Measurements from ENCODE around the gene ZSWIM8. TPM values are rescaled to one million over a fixed set of nuclear protein-coding genes. Genes with fewer than 3 reads are reported as not detected.
A peak's percentile ranks its signal among the peaks of the same experiment; 100 is the strongest.

The ZSWIM8 gene
- total RNA-seq, 1 donor = 76.7 TPM

DNA sequence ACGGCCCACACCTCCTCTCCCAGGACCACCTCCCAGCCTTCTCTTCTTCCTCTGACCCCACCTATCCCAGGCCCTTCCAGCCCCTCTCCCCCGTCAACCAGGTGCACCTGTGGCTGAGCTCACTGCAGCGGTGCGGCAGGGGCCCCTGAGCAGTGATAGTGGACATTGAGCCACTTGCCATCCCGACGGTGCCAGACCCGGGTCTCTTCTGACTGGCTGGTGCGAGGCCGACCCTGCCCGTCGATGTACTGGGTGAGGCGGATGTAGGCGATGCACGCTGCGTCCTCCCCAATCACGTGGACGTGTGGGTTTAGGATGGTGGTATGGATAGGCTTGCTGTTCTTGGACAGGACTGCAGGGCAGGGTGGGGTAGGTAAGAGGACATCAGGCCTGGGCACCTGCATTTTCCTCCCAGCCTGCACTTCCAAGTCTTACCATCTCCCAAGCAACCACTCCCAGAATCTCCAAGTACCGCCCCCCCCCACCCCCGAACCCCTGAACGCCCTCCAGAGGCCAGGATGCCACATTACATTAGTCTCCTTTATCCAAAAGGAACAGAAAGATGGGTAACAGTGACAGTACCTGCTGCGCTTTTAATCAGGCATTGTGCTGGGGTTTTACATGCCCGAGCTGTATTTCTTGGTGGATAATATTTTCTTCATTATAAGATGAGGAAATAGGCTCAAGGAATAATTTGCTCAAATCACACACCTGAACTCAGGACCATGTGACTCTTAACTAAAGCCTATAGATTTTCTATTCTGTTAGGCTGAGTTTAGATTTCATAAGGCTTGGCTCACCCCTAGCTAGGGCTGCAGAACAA, 29.7 kb downstream of the ZSWIM8 start:
- H3K4me3 ChIP-seq (ENCODE audit: insufficient read depth, low read length) = no peak overlapping the region
- H2AFZ ChIP-seq (ENCODE audit: low read length) = no peak overlapping the region
- TF ChIP-seq, protein P1, sequence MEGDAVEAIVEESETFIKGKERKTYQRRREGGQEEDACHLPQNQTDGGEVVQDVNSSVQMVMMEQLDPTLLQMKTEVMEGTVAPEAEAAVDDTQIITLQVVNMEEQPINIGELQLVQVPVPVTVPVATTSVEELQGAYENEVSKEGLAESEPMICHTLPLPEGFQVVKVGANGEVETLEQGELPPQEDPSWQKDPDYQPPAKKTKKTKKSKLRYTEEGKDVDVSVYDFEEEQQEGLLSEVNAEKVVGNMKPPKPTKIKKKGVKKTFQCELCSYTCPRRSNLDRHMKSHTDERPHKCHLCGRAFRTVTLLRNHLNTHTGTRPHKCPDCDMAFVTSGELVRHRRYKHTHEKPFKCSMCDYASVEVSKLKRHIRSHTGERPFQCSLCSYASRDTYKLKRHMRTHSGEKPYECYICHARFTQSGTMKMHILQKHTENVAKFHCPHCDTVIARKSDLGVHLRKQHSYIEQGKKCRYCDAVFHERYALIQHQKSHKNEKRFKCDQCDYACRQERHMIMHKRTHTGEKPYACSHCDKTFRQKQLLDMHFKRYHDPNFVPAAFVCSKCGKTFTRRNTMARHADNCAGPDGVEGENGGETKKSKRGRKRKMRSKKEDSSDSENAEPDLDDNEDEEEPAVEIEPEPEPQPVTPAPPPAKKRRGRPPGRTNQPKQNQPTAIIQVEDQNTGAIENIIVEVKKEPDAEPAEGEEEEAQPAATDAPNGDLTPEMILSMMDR (IDR thresholded peaks at IDR 0.05; ENCODE audit: extremely low read depth, low read depth, low read length) = peak; percentile 20
- peaks cover 29% of the 10 kb centered on the region for H3K4me1 ChIP-seq (ENCODE audit: insufficient read depth, low read length)
- H3K4me2 ChIP-seq (ENCODE audit: insufficient read depth, low read length) = no peak overlapping the region
- H3K9me3 ChIP-seq (ENCODE audit: low read depth, low read length) = no peaks in the 10 kb centered on the region
- H3K27ac ChIP-seq (ENCODE audit: low read depth, low read length) = peak overlapping the region; percentile 74
- no peaks in the 10 kb centered on the region for H4K20me1 ChIP-seq (ENCODE audit: insufficient read depth, low read length)
- no peaks in the 10 kb centered on the region for H3K27me3 ChIP-seq (ENCODE audit: insufficient read depth, low read length)
- peak; percentile 90 for DNase-seq (ENCODE audit: insufficient read length, low spot score, missing footprints)
- H3K79me2 ChIP-seq (ENCODE audit: insufficient read depth, low read length) = peaks cover 10% of the 10 kb centered on the region
- H3K36me3 ChIP-seq (ENCODE audit: insufficient read depth, low read length) = peaks cover 20% of the 10 kb centered on the region

DNA sequence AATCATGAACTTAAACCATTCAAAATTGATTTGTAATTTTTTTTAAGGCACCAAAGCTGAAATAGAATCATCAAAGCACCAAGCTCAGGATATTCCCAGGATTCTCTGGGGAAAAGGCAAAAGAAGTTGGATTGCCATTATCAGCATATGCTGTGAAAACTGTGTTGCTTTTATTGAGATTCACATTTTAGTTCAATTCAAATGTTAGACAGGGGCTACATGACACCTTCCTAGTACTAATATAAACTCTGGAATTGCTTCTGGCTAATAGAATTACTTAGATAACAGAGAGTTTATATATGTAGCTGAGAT, 30.3 kb downstream of the ZSWIM8 start:
- Histone ChIP-seq H3K4me1 (ENCODE audit: insufficient read depth, low read length) (peaks cover 30% of the 10 kb centered on the region), H3K79me2 (ENCODE audit: insufficient read depth, low read length) (peaks cover 5% of the 10 kb centered on the region), H3K36me3 (ENCODE audit: insufficient read depth, low read length) (peaks cover 20% of the 10 kb centered on the region), H3K4me3 (ENCODE audit: insufficient read depth, low read length) (no peak overlapping the region), H3K27ac (ENCODE audit: low read depth, low read length) (peak overlapping the region; percentile 74), H3K9me3 (ENCODE audit: low read depth, low read length) (no peaks in the 10 kb centered on the region), H2AFZ (ENCODE audit: low read length) (no peak overlapping the region), H3K4me2 (ENCODE audit: insufficient read depth, low read length) (peak overlapping the region; percentile 76), H4K20me1 (ENCODE audit: insufficient read depth, low read length) (no peaks in the 10 kb centered on the region), H3K27me3 (ENCODE audit: insufficient read depth, low read length) (no peaks in the 10 kb centered on the region)
- no peak for DNase-seq (ENCODE audit: insufficient read length, low spot score, missing footprints)
- TF ChIP-seq, protein P1 (IDR thresholded peaks at IDR 0.05; ENCODE audit: extremely low read depth, low read depth, low read length) = no peak

DNA sequence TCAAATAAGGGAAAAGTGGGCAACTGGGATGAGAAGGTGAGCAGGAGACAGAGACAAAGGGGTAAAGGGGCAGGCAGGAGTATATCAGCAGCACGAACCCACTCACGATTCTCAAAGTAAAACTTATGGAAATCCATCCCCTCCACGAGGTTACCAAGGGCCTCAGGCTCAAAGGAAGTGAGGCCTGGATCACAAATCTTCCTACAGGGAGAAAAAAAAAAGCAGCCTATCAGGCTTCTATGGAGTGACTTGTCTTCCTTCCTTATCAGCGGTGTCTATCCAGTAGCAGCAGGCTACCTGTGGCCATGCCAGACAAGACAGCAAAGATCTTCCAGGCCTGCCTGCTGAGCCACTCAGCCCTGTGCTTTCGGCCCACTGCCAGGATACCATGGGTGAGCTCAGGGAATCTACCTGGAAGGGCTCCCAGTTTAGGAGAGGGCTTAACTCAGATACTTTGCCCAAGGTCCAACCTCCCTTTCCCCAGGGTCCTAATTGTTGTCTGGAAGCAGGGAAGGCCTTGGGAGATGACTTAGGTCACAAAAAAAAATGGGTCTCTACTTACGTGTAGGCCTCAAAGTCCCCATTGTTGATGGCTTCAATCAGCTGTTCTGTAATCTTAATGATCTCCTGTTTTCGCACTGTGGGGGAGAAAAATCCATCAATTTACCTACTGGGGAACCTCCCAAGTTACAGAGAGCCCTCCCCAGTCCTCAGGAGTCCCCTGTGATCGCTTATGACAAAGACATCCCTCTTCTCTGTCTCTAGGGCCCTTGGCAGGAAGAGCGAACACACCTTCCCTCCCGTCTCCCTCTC, 31.7 kb downstream of the ZSWIM8 start:
- Histone ChIP-seq H4K20me1 (ENCODE audit: insufficient read depth, low read length) (no peaks in the 10 kb centered on the region), H3K9me3 (ENCODE audit: low read depth, low read length) (no peaks in the 10 kb centered on the region), H3K36me3 (ENCODE audit: insufficient read depth, low read length) (peaks cover 25% of the 10 kb centered on the region), H2AFZ (ENCODE audit: low read length) (no peak overlapping the region), H3K4me2 (ENCODE audit: insufficient read depth, low read length) (no peak overlapping the region), H3K4me3 (ENCODE audit: insufficient read depth, low read length) (no peak overlapping the region), H3K79me2 (ENCODE audit: insufficient read depth, low read length) (no peaks in the 10 kb centered on the region), H3K27me3 (ENCODE audit: insufficient read depth, low read length) (no peaks in the 10 kb centered on the region), H3K27ac (ENCODE audit: low read depth, low read length) (peak overlapping the region; percentile 74), H3K4me1 (ENCODE audit: insufficient read depth, low read length) (peaks cover 30% of the 10 kb centered on the region)
- DNase-seq (ENCODE audit: insufficient read length, low spot score, missing footprints) = peak; percentile 58
- TF ChIP-seq, protein P1 (IDR thresholded peaks at IDR 0.05; ENCODE audit: extremely low read depth, low read depth, low read length) = no peak

DNA sequence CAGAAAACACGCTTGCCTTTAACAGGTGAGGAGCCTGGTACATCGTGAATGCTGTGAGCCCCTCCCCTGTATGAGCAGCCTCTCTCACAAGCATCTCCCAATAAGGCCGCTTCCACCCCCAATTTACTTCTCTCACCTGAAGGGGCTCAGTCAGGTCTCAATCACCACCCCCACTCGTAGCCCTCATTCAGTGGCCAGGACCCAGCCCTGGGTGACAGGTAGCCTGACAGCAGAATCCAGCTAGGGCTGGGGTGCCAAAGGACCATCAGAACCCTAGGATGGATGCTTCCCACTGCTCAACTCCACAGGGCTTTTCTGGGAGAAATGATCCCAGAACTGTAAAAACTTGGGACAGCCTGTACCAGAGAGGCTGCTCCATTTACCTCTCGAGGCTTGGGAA, 32.4 kb downstream of the ZSWIM8 start:
- Histone ChIP-seq H3K9me3 (ENCODE audit: low read depth, low read length) (no peaks in the 10 kb centered on the region), H2AFZ (ENCODE audit: low read length) (no peak overlapping the region), H3K79me2 (ENCODE audit: insufficient read depth, low read length) (no peaks in the 10 kb centered on the region), H3K4me1 (ENCODE audit: insufficient read depth, low read length) (peaks cover 30% of the 10 kb centered on the region), H3K36me3 (ENCODE audit: insufficient read depth, low read length) (peaks cover 21% of the 10 kb centered on the region), H3K27ac (ENCODE audit: low read depth, low read length) (no peak overlapping the region), H3K4me3 (ENCODE audit: insufficient read depth, low read length) (no peak overlapping the region), H3K27me3 (ENCODE audit: insufficient read depth, low read length) (no peaks in the 10 kb centered on the region), H4K20me1 (ENCODE audit: insufficient read depth, low read length) (no peaks in the 10 kb centered on the region), H3K4me2 (ENCODE audit: insufficient read depth, low read length) (no peak overlapping the region)
- TF ChIP-seq, protein P1 (IDR thresholded peaks at IDR 0.05; ENCODE audit: extremely low read depth, low read depth, low read length) = no peak
- peak; percentile 66 for DNase-seq (ENCODE audit: insufficient read length, low spot score, missing footprints)
